H1 (cell line): ENCODE results near the gene MSL1.

Experiments used
- BACH1 ChIP-seq: IDR thresholded peaks from 2 replicates; pipeline ENCODE4 v1.6.1; 2012; ENCODE audit warnings: low read length, improper control_type of control experiment
- CBX8 ChIP-seq: fragments of 300-800, 300-1000 bp; sonication (generic); IDR thresholded peaks from 2 replicates; pipeline ENCODE4 v1.7.1; 2016; ENCODE audit warnings: low read depth, low read length, borderline replicate concordance
- CHD1 ChIP-seq: IDR thresholded peaks from 2 replicates; pipeline ENCODE4 v1.6.1; 2012; ENCODE audit warnings: low read depth, low read length, improper control_type of control experiment
- CHD2 ChIP-seq: IDR thresholded peaks from 2 replicates; pipeline ENCODE4 v1.6.1; 2012; ENCODE audit warnings: low read length, improper control_type of control experiment
- CTCF ChIP-seq, 3 experiments: IDR thresholded peaks; 1 replicate in 2 of 3; 2 replicates in 1 of 3; pipeline versions ENCODE4 v1.5.1 to v1.6.1; 2011; ENCODE audit warnings: low read length in 3 of 3, mild to moderate bottlenecking in 3 of 3, inconsistent platforms in 2 of 3, low read depth in 1 of 3, moderate library complexity in 1 of 3; ENCODE audit not compliant: insufficient read depth in 1 of 3; ENCODE audit errors: control extremely low read depth in 1 of 3
- POLR2A ChIP-seq, 2 experiments: IDR thresholded peaks; 1 replicate in 1 of 2; 2 replicates in 1 of 2; pipeline ENCODE4 v1.6.1; 2011; ENCODE audit warnings: low read depth in 2 of 2, low read length in 2 of 2, mild to moderate bottlenecking in 2 of 2; ENCODE audit errors: control extremely low read depth in 1 of 2
- POLR2AphosphoS5 ChIP-seq: IDR thresholded peaks from 2 replicates; pipeline ENCODE4 v1.6.1; 2011; ENCODE audit warnings: low read depth, low read length
- RAD21 ChIP-seq, 2 experiments: IDR thresholded peaks in 1 of 2; conservative IDR thresholded peaks in 1 of 2; 2 replicates each; pipeline ENCODE4 v1.6.1; 2011; ENCODE audit warnings: low read depth in 2 of 2, low read length in 2 of 2, improper control_type of control experiment in 1 of 2, inconsistent platforms in 1 of 2, mild to moderate bottlenecking in 1 of 2, moderate library complexity in 1 of 2
- RXRA ChIP-seq: IDR thresholded peaks from 2 replicates; pipeline ENCODE4 v1.6.1; 2011; ENCODE audit warnings: low read depth, mild to moderate bottlenecking, low read length, moderate library complexity; ENCODE audit not compliant: insufficient read depth
- SP1 ChIP-seq: IDR thresholded peaks from 2 replicates; pipeline ENCODE4 v1.6.1; 2011; ENCODE audit warnings: low read depth, low read length

GRCh38 chr17:40159456-40159855 lies 37.7 kb downstream of the MSL1 start:
- no peak for TF ChIP-seq BACH1
- TF ChIP-seq CTCF (IDR thresholded peaks at IDR 0.05; ENCODE audit: control extremely low read depth in 1 of 3, insufficient read depth in 1 of 3, low read depth in 1 of 3, low read length in 3 of 3): no peak
- TF ChIP-seq POLR2AphosphoS5: no peak
- no peak for TF ChIP-seq POLR2A (IDR thresholded peaks at IDR 0.05; ENCODE audit: control extremely low read depth in 1 of 2, low read depth in 2 of 2, low read length in 2 of 2)
- TF ChIP-seq RXRA: no peak
- no peak for TF ChIP-seq RAD21 (IDR thresholded peaks at IDR 0.05 in 1 of 2, conservative IDR thresholded peaks at IDR 0.05 in 1 of 2; ENCODE audit: low read depth in 2 of 2, low read length in 2 of 2)
- no peak for TF ChIP-seq CHD2
- TF ChIP-seq CHD1: no peak
- no peak for TF ChIP-seq CBX8
- TF ChIP-seq SP1: no peak
